Stimulated activated CD4-positive, alpha-beta T cell treated with anti-CD3 and anti-CD28 coated beads, Interleukin-2, amount 100 ng/mL, for 4 hours (primary cell): ENCODE results near the gene ADAMTSL3.

Experiments
- DNase-seq: peaks from one replicate; pipeline ENCODE4 v3.0.0-alpha.2; 2020; ENCODE audit warnings: low read depth

The ADAMTSL3 gene

DNA sequence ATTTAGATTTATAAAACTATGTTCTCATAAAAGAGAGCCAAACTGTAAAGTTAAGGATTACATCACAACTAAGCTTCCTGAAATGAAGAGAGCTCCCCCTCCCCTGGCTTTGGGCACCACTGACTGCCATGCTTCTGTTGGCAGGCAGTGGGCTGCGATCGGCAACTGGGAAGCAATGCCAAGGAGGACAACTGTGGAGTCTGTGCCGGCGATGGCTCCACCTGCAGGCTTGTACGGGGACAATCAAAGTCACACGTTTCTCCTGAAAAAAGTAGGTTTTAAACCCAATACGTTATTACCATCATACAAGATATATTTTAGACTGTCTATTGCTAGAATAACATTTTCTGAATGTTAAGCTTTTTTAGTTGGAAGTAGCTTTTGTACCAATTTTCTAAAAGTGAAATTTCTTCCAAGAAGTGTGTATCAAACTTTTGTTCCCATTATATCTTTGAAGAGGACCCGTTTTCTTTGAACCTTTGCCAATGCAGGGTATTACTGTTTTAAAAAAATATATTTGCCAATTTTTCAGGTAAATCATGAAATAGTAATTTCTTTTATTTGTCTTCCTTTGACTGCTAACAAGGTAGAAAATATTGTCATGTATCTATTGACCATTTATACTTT, 184.1 kb downstream of the ADAMTSL3 start:
- DNase-seq, result no peak

DNA sequence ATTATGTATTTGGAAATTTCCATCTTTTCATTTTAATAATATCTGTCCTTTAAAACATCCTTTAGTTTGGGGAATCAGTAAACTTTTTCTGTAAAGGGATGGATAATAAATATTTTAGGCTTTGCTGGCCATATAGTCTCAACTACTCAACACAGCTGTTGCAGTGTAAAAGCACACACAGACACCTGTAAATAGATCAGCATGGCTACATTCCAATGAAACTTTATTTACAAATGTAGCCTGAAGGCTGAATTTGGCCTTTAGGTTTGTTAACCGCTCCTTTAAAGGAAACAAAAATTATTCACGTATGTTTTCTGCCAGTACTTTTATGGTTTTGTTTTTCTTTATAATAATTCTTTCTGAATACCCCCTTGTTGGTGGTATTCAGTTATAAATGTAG, 184.8 kb downstream of the ADAMTSL3 start:
- no peak for DNase-seq

DNA sequence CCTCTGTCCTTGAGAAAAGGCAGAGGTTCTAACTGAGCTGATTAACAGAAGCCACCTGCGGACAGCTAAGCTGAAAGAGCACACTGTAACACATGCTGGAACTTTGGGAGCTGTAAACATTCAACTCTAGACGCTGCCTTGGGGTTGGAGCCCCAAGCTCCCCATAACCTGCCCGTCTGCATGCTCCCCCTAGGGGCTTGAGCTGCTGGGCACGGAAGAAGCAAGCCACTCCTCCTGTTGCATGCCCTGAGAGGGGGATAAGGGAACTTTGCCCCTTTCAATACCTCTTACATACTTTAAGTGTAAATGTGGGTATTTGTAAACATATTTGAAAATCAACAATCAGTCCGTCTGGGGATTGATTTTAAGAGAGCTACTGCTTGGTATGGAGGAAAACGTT, 188.4 kb downstream of the ADAMTSL3 start:
- no peak for DNase-seq

DNA sequence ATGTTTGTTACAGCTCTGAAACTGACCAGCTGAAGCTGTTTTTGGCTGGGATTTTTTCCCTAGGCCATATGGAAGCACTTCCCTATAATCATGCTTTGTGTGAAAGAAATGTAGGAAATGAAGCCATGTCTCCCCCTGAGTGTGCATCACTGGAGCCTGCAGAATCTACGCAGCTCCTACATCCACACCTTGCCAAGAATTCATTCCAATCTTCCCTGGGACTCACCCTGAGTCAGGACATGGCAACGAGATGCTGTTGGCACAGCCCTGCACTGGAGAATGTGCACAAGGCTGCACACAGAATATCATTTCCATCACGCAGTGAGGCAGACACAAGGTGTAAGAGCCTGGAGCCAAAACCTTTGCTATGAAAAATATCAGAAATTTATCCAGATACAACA, 189.5 kb downstream of the ADAMTSL3 start:
- DNase-seq, result no peak

DNA sequence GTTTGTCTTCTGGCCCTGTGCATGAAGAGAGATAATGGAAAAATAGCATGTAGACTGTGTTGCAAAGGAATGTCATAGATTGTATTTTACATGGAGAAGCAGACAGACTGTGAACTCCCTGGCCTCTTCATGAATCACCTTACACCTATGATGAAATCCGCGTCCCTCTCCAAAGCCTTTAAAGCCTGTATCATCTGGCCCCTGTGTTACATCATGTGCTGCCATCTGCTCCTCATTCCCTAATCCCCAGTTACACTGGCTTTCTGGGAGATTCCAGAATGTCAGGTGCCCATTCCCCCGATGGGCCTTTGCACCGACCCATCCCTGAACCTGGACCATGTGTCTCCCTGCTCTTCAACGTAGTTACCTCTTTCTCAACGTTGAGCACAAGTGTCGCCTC, 190.8 kb downstream of the ADAMTSL3 start:
- DNase-seq, result no peak

DNA sequence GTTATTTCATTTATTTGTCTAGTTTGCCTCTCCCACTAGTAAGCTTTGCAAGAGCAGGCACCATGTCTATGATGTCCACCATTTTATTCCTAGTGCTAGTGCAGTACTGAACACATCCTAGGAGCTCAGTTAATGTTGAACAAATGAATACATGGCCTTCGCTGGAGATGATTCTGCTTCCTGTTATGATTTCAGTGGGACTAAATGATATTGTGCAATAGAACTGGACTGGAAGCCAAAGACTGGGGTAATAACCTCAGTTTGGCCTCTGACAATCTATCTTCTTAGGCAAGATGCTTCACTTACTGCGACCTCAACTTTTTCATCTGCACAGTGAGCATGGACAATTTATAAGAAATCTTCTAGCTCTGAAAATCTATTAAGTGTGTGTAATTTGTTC, 191.3 kb downstream of the ADAMTSL3 start:
- no peak for DNase-seq

DNA sequence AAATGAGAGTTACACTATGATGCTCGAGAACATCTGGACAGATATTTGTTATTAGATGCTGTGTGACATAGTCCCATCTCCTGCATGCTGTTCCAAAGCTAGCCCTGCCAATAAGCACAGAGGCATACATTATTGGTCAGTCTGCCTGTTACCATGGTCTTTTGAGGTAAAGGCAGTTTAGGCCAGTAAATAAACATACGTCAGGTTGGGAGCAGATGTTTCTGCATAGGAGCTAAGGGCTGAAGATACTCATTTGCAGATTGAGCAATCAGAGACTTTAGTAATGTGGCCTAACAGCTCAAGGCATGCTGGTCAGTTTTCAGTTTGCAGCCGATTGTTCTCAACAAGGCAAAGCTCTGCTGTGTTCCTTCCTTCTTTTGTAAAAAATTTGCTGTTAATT, 192.9 kb downstream of the ADAMTSL3 start:
- no peak for DNase-seq

DNA sequence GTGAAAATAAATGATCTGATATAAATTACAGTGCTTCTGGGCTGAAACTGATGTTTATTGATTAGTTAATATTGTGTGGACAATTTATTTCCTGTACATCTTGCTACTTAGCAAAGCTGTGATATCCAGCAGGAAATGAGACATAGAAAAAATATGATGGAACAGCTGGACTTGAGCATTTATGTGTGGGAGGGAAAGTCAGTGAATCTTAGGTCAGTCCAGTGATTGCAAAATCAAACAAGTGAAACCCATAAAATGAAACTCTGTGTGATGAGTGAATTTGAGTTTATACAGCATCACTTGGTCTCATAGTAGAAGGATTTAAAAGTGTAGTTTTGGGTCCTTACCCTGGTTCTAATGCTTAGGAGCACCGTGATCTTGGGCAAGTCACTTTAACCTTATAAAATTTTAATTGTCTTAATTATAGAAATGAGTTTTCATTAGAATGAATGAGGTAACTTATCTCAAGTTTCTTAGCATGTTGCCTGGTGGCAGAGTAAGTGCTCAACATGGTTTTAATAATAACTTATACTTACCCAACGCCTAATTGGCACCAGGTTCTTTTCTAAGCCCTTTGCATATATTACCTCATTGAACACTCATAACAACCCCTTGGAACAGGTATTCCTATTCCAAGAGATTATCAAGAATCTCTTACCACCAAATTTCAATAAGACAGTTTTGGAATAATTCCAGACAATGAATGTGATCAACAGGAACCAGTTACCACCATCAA, 194.6 kb downstream of the ADAMTSL3 start:
- DNase-seq, result no peak

DNA sequence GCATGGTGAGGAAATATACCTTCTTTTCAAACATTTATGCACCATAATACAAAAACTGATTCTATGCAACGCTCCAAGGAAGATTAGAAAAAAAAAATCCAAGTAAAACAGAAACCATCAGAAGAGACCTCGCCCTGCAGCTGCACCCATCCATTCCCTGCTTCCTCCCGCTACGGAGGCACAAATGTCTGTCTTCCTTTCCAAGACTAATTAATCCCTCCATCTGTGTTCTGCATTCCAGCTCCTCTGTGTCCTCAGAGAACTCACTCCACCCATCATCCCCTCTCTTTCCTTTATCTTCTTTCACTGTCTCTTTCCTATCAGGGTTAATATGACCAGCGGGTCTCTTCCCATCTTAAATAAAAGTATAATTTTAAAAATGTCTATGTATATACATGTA, 196.1 kb downstream of the ADAMTSL3 start:
- DNase-seq, result no peak

DNA sequence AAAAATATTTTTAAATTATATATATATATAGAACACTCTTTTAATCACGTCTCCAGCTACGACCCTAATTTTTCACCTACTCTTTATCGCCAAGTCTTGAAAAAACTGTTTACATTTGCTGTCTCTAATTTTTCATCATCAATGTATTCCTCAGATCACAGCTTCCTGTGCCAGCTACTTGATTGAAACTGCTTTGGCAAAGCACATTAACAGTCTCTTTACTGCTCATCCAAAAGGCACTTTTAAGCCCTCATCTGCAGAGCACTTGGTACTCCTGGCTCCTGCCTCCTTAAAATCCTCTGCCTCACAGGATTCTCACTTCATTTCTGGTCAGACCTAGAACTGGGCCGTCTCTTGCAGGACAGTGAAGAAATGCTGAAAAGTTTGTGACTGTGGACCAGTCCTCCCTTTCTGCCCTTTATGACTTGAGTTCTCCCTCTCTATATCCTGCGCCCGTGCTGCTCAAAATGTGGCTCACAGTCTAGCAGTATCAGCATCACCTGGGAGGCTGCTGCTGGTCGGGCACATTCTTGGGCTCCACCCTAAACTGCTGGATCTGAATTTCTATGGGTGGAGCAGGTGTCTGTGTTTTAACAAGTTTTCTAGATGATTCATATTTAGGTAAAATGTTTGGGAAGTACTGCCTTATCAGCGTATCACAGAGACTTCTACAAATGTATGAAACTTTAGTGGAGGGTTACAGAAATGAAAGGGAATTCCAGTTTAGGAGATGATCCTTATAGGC, 196.8 kb downstream of the ADAMTSL3 start:
- DNase-seq, result no peak

DNA sequence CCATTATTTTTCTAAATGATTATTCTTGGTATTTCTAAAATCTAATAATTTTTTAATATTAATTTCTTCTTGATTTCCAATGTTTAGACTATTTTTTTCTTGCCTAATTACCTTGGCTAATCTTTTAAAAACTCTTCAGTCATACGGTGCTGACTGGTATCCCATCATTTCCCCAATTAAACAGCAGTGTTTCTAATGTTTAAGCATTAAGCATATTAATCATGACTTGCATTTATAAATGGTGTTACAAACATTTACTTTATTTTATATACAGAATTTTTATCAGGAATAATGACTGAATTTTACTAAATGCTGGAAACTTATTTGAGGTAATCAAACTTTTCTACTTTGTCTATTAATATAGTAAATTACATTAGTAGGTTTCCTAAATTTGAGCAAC, 199.3 kb downstream of the ADAMTSL3 start:
- DNase-seq, result no peak

DNA sequence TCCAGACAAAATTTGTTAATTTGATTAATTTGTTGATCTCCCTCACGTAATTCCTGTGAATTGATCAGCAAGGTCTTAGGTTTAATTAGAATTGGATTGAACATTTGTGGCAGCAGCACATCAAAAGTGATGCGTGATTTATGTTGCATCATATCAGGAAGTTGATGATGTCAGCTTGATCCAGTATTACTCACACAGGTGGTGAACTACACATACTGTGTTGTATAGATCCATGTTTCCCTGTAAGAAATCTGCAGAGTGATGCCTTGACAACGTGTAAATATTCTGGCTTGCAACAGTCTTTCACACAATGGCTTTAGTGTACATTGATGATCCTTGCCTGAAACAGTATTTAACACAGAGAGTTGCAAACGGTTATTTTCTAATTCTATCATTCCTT, 200.4 kb downstream of the ADAMTSL3 start:
- DNase-seq, result no peak

DNA sequence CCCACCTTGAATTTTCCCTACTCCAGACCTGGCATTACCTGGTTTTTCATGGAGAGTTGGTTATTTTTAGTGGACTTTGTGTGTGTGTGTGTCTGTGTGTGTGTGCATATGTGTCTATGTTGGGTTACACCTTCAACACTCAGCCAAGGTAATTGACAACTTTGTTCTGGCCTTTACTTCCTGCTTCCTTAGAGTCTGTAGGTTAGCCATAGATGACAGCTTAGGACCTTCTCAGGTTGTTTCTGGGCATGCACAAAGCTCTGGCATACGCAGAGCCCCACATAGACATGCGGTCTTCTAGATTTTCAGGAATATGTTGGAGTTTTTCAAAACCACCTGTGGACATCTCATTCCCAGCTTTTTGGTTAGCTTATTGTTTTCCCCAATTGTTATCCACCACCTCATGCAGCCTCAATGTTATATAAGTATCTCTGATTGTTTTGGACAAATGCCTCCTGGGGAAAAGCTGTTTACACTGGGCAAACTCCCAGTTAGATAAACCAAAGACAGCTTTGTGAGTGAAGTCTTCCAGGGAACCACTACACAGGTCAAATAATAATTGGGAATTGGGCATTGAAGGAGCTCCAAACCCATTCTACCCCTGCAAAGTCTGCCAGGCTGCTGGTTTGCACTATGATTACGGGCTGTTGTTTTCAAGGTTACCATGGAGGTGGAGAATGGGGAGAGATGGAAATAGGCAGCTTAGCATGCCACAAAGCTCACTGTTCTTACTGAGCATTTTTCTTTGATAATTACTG, 201.2 kb downstream of the ADAMTSL3 start:
- no peak for DNase-seq

DNA sequence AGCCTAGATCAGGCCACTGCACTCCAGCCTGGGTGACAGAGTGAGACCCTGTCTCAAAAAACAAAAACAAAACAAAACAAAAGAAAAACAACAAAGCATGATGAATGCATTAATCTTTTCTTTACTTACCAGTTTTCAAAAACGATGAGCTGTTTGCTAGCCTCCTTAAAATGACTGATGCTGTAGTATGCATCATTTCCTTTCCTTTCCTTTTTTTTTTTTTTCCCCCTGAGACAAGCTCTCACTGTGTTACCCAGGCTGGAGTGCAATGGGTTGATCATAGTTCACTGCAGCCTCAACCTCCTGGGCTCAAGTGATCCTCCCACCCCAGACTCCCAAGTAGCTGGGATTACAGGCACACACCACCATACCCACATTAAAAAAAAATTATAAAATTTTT, 202.0 kb downstream of the ADAMTSL3 start:
- no peak for DNase-seq

DNA sequence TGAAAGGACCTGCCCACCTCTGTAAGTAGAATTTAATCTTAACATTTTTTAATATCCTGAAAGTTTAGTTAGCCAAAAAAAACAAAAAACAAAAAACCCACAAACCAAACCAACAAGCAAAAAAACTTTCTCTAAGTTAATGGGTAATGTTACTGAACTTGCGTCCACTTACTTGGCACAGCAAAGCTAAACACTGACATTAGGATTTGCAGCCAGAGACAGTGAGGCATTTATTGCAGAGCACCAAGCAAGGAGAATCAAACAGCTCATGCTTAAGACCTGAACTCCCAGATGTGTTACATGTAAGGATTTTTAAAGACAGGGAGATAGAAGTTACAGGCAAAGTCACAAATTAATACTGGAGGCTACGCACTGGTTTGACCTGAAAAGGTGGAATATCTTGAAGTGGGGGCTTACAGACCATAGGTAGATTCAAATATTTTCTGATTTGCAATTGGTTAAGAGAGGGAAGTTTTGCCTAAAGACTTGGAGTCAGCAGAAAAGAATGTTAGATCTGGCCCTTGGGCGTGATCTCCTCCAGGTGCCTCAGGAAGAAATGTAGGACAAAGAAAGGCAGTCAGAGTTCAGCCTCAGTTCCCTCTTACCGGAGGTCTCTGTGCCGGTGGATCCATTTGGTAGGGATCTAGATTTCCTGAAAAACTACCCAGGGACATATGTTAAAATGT, 205.0 kb downstream of the ADAMTSL3 start:
- DNase-seq, result no peak

DNA sequence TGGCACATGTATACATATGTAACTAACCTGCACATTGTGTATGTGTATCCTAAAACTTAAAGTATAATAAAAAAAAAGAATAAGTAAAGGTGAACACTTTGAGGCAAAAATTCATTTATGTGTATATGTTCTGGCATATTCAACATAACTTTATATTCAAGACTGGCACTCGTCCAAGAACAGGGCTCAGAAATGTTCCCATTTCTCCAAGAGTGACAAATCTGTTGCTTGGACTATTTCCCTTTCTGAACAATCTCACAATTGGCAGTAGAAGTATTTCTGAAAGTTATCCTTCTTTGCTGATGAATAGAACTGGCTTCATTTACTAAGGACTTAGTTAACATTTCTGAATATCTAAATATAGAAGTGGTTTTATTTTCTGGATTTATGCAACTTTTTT, 212.8 kb downstream of the ADAMTSL3 start:
- DNase-seq, result no peak

DNA sequence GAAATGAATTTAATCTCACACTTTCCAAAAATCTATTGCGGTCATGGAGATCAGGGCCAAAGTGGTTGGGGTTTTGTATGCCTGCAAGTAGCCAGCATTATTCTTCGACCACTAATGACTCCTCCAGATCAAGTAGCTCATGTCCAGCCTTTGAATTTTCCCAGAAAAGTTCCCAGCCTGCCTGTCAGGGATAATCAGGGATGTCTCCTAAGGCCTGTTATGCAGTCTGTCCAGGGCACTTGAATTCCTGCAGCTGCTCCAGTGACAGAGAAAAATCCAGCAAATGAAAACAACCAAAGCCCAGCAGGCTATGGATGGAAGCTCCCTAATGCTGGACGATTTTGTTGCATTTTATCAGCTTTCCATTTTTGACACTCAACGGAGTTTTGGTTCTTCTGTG, 215.4 kb downstream of the ADAMTSL3 start:
- DNase-seq, result no peak

DNA sequence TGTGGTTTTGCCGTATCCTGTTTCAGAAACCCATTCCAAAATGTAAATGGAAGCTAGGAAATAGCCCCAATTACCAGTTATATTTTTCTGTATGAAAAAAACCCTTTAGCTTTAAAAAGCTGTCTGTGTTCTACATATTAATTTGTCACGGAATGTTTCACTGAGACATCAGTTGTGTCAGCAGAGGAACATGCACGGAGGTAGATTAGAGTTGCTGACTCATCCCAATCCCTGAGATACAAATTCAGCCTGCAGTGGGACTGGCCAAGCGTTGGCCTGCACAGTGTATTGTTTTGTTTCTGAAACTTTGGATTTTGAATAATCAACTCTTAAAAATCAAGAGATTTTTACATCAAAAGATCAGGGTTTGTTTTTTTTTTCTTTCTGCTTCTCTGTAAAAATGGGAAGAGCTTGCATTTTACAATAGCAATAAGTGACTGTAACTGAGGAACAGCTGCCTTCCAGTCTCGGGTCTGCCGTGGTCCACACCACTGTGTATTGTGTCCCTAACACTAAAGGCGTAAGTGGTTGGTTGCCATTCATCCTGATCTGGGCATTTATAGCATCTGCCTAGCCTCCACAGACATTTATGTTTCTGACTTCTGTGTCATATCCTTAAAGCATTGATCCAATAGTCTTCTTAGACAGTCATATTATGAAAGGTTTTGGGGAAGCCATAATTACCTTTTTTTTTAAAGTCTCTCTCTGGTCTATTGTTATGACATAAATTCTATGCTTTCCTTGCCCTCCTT, 218.1 kb downstream of the ADAMTSL3 start:
- no peak for DNase-seq

DNA sequence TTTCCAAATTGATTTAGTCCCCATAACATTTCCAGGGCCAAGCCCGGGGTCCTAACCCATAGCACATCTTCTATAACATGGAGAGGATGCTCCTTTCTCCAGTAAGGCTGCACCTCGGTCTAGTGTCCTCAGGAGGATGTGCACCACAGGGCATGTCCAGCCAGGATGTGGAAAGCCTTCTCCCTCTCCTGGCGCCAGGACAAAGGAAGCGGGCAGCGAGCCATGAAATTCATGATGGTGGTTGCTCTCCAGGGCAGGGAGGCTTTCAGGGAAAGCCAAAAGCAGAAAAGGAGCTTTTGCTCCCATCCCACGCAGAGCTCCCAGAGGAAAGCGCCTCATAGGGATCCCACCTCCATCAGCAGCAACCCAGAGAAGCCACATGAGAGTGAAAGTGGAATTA, 220.0 kb downstream of the ADAMTSL3 start:
- no peak for DNase-seq

DNA sequence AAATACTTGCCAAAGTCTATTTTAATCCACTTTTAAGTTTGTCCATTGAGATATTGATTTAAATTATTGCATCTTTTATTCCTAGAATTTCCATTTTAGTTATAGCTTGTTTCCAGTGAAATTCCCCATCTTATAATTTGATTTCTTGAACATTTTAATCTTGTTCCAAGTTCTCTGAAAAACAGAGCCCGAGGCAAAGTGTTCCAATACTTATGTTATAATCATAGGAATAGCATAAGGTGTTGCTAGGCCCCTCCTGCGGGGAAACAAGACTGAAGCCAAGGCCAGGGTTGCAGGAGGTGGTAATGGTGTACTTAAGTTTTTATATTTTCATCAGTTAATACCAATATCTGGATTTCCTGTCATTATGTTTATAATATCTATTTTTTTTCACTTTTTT, 226.6 kb downstream of the ADAMTSL3 start:
- no peak for DNase-seq

DNA sequence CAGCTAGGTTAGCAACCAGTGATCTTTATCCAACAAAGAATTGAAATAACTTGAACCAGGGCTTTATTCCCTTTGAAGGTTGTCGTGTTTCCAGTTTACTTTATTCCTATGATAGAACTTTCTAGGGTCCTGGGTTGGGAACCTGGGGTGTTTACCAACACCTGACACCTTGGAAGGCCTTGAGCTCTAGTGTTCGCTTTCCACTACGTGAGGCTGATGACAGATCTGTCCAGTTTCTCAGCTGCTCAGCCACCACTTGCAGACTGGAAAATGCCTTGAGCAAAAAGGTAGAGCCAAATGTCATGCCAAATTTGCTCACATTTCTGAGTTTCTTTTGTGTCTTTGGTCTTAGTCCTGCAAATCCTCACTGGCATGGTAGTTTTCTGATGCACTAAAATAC, 227.2 kb downstream of the ADAMTSL3 start:
- DNase-seq, result no peak
